ENCODE results near the gene RUBCN.
"Not testable (repeated sequence)": the region's sequence is repeated elsewhere in the genome, so short reads cannot be mapped to it uniquely, and the experiment has no call there.

The RUBCN gene

DNA sequence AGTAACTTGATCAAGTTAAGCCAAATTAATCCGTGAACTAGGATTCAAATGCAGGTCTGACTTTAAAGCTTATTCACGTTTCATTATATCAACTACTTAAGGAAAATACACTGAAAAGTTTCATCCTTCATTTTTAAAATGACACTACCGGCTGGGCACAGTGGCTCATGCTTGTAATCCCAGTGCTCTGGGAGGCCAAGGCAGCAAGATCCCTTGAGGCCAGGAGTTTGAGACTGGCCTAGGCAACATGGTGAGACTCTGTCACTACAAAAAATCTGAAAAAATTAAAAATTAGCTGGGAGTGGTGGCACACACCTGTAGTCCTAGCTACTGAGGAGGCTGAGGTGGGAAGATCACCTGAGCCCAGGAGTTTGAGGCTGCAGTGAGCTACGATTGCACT, 3.7 kb downstream of the RUBCN start:
- no peak for DNase-seq

DNA sequence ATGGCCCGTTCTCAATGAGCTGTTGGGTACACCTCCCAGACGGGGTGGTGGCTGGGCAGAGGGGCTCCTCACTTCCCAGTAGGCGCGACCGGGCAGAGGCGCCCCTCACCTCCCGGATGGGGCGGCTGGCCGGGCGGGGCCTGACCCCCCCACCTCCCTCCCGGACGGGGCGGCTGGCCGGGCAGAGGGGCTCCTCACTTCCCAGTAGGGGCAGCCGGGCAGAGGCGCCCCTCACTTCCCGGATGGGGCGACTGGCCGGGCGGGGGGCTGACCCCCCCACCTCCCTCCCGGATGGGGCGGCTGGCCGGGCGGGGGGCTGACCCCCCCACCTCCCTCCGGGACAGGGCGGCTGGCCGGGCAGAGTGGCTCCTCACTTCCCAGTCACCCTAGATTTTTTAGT, 5.2 kb downstream of the RUBCN start:
- not testable (repeated sequence) for DNase-seq

DNA sequence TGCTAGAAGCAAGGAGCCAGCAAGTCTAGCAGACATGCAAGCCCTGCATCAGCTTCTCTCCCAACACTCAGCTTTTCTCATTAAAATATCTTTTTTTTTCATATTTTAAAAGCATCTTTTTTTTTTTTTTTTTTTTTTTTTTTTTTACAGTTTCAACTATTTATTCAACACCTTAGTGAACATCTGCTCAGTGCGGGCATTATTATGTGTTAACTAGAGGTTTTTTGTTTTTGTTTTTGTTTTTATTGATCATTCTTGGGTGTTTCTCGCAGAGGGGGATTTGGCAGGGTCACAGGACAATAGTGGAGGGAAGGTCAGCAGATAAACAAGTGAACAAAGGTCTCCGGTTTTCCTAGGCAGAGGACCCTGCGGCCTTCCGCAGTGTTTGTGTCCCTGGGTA, 5.9 kb downstream of the RUBCN start:
- DNase-seq: not testable (repeated sequence)

DNA sequence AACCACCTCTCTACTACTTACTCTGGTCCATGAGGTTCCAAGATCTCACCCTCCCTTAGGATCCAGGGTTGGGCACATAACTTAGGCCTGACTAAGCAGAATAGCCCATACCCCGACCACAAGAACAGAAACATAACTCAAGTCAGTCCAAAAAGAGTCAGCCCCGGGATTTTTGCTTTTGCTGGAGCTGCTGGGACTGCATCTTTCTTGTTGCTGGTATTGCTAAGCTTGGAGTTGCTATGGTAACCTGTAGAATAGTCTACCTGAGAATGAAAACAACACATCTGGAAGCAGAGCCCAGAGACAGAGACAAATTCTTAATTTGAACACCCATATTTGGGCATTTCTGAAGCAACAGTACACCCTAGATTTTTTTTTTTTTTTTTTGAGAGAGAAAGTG, 6.5 kb downstream of the RUBCN start:
- DNase-seq: no peak

DNA sequence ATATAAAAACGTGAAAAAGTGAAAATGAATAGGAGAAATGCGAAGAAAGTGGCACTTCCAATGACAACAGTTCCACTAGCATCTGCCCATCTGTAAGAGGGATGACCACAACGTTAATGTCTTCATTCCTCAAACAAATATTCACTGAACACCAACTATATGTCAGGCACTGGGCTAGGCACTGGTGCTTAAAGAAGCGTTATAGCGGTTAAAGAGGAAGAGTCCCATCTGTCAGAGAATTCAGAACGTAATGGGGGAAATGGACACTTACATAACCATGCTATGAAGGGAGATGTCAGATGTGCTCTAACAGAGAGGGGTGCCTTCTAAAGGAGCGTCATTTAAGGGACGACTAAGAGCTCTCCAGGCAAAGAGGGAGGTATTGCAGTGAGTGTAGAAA, 8.2 kb downstream of the RUBCN start:
- no peak for DNase-seq

DNA sequence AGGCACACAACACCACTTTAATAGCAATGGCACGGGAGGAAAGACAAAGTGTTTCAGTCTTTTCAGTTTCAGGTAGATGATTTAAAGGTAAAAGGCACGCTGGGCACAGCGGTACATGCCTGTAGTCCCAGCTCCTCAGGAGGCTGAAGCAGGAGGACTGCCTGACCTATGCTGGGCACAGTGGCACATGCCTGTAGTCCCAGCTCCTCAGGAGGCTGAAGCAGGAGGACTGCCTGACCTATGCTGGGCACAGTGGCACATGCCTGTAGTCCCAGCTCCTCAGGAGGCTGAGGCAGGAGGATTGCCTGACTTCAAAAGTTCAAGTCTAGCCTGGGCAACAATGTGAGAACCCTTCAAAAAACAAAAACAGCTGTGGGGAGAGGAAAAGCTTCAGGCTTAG, 8.8 kb downstream of the RUBCN start:
- not testable (repeated sequence) for DNase-seq

DNA sequence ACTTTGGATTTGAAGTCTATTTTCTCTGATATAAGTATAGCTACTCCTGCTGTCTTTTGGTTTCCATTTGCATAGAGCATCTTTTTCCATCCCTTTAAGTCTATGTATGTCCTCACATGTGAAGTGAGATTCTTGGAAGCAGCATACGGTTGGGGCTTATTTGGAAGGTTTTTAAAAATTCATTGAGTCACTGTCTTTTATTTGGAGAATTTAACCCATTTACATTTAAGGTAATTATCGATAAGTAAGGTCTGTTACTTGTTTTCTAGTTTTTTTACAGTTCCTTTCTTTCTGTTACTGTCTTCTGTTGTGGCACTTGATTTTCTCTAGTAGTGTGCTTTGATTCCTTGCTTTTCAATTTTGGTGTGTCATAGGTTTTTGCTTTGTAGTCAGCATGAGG, 14.0 kb downstream of the RUBCN start:
- no peak for DNase-seq

DNA sequence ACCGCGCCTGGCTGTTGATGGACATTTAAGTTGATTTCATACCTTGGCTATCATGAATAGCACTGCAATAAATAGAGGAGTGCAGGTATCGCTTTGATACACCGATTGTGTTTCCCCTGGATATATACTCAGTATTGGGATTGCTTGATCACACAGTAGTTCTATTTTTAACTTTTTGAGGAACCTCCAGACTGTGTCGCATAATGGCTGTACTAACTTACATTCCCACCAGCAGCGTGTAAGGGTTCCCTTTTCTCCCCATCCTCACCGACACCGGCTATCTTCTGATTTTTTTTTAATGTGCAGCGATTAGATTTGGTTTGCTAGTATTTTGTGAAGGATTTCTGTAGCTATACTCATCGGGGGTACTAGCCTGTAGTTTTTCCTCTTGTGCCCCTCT, 16.0 kb downstream of the RUBCN start:
- no peak for DNase-seq

DNA sequence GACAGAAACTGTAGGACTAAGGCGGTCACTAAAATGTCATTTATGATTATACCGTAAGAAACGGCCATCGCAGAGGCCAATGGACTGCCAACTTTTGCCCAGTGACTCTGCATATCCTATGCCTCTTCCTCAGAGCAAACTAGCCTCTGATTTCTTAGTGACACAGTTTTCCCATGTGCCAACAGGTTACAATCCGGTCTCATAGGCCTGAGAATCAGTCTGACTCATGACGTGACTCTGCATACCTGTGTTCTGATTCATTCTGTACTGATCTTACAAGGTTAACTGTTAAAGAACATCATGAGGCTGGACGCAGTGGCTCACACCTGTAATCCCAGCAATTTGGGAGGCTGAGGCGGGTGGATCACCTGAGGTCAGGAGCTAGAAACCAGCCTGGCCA, 17.8 kb downstream of the RUBCN start:
- no peak for DNase-seq

DNA sequence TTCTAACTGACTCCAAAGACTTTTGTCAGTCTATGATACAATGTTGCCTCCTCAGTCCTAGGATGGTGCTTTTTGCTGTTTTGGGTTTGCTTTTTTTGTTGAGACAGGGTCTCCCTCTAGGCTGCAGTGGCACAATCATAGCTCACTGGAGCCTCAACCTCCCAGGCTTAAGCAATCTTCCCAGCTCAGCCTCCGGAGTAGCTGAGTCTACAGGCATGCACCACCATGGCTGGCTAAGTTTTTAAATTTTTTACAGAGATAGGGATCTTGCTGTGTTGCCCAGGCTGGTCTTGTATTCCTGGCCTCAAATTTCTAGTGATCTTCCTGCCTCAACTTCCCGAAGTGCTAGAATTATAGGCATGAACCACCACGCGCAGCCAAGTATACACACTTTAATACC, 22.5 kb downstream of the RUBCN start:
- no peak for DNase-seq

DNA sequence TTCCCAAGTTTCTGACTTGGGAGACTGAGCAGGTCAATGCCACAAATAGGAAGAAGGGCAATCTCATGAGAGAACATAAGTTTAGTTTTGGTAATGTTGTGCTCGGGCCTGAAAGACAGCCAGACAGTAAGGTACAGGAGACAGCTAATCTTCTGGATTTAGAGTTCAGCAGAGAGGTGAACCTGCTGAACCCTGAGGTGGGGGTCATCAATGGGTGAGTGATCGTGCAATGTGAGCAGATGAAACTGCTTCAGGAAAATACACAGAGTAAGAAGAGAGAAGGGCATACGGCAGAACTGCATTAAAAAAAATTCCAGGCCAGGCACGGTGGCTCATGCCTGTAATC, 23.3 kb downstream of the RUBCN start:
- DNase-seq: no peak

DNA sequence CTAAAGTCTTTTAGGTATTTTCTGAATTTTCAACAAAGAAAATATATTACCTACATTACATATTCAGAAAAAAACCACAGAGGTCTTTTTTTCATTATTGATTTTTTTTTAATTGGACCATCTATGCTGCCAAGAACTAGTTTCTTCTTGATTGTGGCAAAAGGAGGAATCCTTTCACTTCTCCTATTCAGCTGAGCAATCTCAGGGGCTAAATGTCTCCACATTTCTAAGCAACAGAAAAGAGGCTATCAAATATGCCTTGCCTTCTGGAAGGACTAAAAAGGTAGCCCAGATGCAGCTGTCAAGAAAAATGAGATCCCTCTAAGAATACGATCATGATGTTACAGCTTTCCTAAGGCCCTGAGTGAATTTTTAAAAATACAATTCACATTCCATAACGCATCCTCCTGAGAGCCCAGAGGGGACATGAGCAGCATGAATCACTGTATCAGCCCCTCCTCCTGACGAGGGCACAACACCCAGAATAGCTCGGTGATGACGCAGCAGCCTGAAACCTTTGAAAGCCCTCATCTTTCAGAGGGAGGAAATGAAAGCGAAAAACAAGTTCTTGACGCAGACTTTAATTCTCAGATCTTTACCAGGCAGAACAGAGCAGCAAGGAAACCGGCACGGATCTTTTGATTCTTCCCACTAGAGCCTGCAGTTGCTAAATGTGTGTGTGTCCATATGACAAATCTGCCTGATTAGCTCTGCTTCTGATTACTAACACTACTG, 24.6 kb downstream of the RUBCN start:
- DNase-seq: peak; percentile 82

DNA sequence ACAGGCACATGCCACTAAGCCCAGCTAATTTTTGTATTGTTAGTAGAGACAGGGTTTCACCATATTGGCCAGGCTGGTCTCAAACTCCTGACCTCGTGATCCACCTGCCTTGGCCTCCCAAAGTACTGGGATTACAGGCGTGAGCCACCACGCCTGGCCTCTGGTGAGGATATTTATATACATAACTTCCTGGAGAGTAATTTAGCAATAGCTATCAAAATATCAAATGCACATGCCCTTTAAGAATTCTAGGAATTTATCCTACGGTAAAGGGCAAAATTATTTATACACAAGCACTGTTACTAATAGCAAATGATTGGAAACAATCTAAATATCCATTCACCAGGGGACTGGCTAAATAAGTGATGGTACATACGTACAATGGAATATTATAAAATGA, 25.7 kb downstream of the RUBCN start:
- DNase-seq: not testable (repeated sequence)

DNA sequence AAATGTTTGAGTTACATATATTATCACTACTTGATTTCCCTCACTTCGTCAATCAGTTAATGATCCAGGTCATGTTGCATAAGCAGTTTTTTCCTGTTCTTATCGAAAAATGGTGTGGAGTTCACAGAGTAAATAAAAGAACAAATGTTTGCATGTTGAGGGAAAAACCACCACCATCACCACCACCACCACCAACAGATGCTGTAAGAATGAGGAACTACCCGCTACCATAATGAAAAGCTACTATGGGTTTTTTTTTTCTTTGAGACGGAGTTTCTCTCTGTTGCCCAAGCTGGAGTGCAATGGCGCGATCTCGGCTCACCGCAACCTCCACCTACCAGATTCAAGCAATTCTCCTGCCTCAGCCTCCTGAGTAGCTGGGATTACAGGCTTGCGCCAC, 27.6 kb downstream of the RUBCN start:
- no peak for DNase-seq

DNA sequence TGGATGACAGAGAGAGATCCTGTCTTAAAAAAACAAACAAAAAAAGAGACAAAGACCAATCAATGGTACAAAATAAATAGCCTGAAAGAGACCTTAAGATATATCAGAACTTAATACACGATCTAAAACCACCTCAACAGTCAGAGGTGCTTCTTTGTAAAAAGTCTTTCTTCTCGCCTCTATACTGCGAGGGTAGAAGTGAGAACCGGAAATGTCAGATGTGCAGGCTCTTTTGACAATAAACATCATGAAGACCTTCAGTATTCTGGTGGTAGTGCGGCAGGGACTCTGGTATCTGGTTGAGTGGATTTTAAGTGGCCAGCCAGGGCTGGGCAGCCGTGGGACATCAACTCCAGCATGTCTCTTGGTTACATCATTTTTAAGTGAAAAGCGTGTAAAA, 30.0 kb downstream of the RUBCN start:
- DNase-seq: no peak

DNA sequence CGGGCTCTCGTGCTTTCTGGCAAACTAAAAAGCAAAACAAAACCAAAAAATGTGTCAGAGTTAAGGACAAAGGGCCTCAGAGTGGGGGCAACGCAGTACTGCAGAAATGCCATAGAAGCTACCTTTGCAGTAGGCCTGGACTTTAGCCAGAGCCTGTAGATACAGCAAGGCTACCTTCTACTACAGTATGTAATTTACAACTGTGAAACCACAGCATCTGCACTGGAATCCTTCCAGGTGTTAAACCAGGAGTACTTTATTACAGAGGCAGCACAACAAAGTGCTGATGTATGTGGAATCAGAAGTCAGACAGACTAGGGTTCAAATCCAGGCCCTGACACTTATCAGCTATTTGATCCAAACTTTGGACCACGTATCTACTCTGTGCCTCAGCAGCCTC, 34.9 kb downstream of the RUBCN start:
- no peak for DNase-seq

DNA sequence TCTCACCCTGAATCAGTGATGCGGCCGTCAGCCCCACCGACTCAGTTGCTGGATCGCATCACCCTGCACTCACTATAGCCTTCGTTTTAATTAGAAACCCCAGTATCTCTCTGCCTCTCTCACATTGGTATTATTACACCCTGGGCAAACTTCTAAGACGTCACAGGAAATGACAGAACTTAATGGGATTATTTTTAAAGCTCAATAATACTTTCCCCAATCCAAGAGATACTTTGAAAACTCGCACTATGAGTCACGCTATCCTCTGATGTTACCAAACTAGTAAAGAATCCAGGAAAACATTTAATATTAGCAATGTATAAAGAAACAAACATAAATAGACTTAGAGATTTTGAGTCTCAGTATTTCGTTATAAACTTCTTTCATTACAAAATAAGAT, 36.6 kb downstream of the RUBCN start:
- no peak for DNase-seq

DNA sequence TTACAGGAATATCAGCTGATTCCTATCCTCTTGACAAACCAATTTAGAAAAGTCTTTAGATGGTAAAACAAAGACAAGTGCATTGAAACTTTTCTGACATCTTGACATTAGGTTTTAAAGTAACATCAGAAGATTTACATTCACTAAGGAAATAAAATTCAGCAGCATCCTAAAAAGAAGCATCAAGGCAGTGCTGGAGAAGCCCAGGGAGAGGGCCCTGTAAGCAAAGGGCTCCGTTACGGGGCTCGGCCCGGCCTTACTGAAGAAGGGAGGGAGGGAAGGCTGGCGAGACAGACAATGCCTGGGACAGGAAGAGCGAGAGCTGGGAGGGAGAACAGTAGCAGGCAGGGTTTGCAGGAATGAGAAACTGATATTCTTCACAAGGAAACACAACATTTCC, 39.3 kb downstream of the RUBCN start:
- DNase-seq: no peak

DNA sequence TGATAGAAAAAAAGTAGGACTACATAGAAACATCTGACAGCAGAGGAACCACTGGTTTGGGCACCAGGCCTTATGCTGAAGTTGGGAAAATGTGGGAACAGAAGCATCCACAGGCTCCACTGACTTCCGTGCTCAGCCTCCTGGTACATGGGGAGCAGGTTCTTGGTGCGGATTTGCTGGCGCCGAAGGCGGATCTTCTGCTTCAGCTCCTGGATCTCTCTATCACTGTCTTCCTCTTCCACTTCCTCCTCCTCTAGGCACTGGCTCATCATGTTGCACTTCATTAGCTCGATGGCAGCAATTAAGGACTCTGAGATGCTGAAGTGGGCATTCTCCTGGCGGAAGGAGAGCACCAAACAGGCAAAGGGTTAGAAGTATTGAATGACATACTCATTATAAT, 42.5 kb downstream of the RUBCN start:
- no peak for DNase-seq

DNA sequence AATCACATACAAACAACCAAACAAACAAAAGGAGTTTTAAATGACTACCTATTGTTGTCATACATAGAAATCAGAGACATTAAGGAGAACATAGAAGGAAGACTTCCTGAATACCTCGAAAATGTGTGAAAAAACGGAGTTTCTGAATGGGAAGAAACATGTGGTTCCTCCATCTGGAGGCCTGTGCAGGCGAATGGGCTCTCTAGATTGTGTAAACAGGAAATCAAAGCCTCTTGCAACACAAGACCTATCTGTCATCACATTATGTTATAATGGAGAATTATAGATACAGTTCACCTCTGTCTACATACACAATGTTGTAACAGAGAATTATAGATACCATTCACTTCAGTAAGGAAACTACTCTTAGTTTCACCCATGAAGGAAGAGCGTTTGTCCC, 44.1 kb downstream of the RUBCN start:
- no peak for DNase-seq

DNA sequence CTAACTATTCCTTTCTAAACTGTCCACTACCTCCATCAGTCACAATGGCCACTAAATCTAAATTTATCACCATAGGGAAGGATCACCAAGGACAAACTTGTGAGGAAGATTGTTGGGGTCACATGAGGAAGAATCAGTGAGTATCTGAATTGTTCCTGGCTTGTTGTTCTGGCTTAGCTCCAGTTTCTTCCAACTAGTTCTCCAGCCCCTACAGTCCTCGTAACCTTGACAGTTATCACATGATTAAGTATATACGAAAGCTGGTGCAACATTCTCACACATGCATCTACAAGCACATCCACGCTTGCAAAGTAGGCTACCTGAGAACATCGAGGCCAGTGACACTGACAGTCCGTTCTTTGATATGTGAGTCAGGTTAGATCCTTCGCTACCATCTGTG, 46.0 kb downstream of the RUBCN start:
- DNase-seq: no peak

DNA sequence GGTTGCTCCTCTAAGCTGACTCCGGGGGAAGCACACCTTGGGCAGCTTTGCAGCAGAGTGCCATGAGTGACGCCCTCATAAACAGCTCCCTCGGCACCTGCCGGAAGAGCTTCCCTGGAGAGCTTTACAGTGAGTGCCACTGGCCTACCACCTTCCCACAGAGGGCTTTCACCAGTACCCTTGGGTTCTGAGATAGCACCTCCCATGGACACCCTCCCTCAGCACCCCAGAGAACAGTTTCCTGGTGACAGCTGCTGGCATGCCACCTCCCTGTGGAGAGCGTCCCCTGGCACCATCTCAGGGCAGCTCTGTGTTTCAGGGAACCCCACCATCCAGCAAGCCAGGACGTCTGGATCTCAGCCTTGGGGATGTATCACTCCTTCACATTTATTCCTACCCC, 49.1 kb downstream of the RUBCN start:
- DNase-seq: no peak

DNA sequence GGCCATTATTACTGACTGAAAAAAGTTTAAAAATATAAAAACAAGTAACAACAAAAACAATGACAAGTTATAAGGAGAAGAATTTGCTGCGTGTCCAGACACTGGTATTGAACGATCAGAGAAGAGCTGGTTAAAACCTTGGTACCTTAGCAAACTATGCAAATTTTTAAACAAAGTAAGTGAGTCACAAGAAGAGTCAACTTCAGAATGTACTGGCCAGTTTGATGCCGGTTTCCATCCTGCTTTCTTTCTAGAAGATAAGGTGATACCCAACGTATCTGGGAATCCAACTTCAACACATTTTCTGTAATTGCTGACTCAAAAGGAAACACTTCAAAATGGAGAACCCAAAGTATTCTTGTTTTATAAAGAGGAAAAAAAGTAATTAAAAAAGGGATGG, 49.8 kb downstream of the RUBCN start:
- DNase-seq: no peak

DNA sequence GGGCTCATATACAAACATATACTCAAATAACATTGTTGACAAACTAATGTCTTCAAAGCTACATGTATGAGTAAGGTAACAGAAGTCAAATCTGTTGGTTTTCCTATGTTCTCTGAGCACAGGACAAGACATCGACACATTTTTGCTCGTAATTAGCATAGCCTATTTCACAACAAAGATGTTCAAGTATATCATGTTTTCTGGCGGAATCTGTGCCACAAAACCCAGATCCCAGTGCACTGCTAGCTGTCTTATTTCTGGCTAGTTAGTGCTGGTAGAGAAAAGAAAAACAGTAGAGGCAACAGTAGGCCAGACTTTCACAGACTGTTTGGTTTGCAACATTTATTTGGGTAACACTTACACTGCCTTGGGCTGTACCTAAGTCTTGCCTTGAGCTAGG, 51.2 kb downstream of the RUBCN start:
- DNase-seq: no peak

DNA sequence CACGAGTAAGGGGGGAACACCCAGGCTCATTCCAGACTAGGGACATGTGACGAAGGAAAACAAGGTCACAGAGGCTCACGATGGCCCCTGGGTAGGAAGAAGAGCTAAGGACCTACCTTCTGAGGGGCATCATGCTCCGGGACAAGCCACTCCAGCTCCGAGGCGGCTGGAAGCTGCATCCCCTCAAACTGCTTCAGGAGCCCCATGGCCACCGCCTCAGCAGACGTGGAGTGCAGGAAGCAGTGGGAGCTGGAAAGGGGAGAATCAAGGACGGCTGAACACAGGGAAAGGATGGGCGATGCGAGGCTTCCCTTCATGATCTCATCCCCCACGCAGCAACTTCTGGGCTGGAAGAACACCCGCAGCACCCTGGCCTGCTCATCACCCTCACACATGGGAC, 53.5 kb downstream of the RUBCN start:
- DNase-seq: no peak

DNA sequence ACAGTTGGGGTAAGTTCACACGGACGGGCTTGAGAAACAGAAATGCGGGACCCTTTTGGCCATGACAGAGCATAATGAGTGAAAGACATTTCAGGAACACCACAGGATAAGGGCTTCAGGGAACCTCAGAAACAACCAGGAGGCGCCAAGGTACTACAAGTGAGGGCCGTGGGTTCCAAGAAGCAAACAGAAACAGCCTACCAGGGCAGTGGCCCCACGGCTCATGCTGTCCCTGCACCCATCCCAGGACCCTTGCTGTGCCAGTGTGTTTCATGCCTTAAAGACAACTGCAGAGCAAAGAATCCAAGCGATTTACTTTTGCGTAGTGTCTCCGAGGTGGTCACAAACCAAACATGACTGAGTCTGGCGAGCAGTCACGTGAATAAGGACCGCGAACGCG, 54.0 kb downstream of the RUBCN start:
- no peak for DNase-seq
